ENCODE data around the gene AP2A2.

AP2A2 gene

GRCh38 chr11:1010551-1011319 is 85.1 kb downstream of the AP2A2 start:
- TF ChIP-seq CTCF (IDR thresholded peaks at IDR 0.05; ENCODE audit: low read depth, low read length): no peak
- no peak overlapping the region for H3K4me3 ChIP-seq (ENCODE audit: low read depth, low read length)

- no peak overlapping the region for H3K4me3 ChIP-seq (ENCODE audit: low read depth, low read length)
- TF ChIP-seq CTCF (IDR thresholded peaks at IDR 0.05; ENCODE audit: low read depth, low read length): no peak
Observed at GRCh38 chr11:1011320-1011698, 85.6 kb downstream of the AP2A2 start.

- no peak overlapping the region for H3K4me3 ChIP-seq (ENCODE audit: low read depth, low read length)
- TF ChIP-seq CTCF (IDR thresholded peaks at IDR 0.05; ENCODE audit: low read depth, low read length): no peak
Observed at GRCh38 chr11:1012291-1012690, 86.6 kb downstream of the AP2A2 start.

- H3K4me3 ChIP-seq (ENCODE audit: low read depth, low read length): no peak overlapping the region
- TF ChIP-seq CTCF (IDR thresholded peaks at IDR 0.05; ENCODE audit: low read depth, low read length): no peak
Observed at GRCh38 chr11:1012740-1013630, 87.3 kb downstream of the AP2A2 start.

GRCh38 chr11:1013631-1013935 is 87.9 kb downstream of the AP2A2 start:
- no peak overlapping the region for H3K4me3 ChIP-seq (ENCODE audit: low read depth, low read length)
- no peak for TF ChIP-seq CTCF (IDR thresholded peaks at IDR 0.05; ENCODE audit: low read depth, low read length)

- no peak for TF ChIP-seq CTCF (IDR thresholded peaks at IDR 0.05; ENCODE audit: low read depth, low read length)
- H3K4me3 ChIP-seq (ENCODE audit: low read depth, low read length): no peak overlapping the region
Observed at GRCh38 chr11:1014276-1014675, 88.6 kb downstream of the AP2A2 start.

- no peak for TF ChIP-seq CTCF (IDR thresholded peaks at IDR 0.05; ENCODE audit: low read depth, low read length)
- no peak overlapping the region for H3K4me3 ChIP-seq (ENCODE audit: low read depth, low read length)
Observed at GRCh38 chr11:1015064-1015463, 89.4 kb downstream of the AP2A2 start.
